C4-2B (cell line): Measurements from ENCODE around the gene ASXL1.

ENCODE experiments used
- ZFX ChIP-seq: fragments of 450-650 bp; IDR thresholded peaks from 2 replicates; pipeline ENCODE4 v1.6.1; 2017
- TF ChIP-seq, protein P1 (sequence below): fragments of 450-650 bp; conservative IDR thresholded peaks from 2 replicates; pipeline ENCODE4 v1.5.1; 2017; ENCODE audit warnings: mild to moderate bottlenecking

DNA sequence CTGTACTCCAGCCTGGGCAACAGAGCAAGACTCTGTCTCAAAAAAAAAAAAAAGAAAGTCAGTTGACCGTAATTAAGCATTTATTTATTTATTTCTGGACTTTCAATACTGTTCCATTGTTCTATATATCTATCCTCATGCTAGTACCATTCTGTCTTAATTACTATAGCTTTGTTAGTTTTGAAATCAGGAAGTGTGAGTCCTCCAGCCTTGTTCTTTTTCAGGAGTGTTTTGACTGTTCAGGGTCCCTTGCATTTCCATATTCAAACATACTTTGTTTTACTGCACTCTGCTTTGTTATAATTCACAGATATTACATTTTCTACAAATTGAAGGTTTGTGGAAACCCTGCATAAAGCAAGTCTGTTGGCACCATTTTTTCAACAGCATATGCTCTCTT, 36.7 kb upstream of the ASXL1 start:
- TF ChIP-seq, protein P1, sequence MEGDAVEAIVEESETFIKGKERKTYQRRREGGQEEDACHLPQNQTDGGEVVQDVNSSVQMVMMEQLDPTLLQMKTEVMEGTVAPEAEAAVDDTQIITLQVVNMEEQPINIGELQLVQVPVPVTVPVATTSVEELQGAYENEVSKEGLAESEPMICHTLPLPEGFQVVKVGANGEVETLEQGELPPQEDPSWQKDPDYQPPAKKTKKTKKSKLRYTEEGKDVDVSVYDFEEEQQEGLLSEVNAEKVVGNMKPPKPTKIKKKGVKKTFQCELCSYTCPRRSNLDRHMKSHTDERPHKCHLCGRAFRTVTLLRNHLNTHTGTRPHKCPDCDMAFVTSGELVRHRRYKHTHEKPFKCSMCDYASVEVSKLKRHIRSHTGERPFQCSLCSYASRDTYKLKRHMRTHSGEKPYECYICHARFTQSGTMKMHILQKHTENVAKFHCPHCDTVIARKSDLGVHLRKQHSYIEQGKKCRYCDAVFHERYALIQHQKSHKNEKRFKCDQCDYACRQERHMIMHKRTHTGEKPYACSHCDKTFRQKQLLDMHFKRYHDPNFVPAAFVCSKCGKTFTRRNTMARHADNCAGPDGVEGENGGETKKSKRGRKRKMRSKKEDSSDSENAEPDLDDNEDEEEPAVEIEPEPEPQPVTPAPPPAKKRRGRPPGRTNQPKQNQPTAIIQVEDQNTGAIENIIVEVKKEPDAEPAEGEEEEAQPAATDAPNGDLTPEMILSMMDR, result no peak
- TF ChIP-seq ZFX, result no peak
